Right lobe of liver (tissue), 6 donors: Measurements from ENCODE around the gene DOCK6. TPM values are rescaled to one million over a fixed set of nuclear protein-coding genes. Genes with fewer than 3 reads are reported as not detected.

Experiments
- ATAC-seq, 4 donors: fragments of 200-7000 bp; cut with Tn5 transposase; one replicate each; pipeline ENCODE4 v1.9.1; 2020; ENCODE audit warnings: mild to moderate bottlenecking in 4 of 4, moderate library complexity in 4 of 4
- DNase-seq, 3 donors: peaks; one replicate each; pipeline ENCODE4 v3.0.0-alpha.2; 2020
- H3K27ac ChIP-seq, 3 donors: fragments of 200-600 bp; one replicate each; pipeline ENCODE4 v1.8.0; 2022
- H3K27me3 ChIP-seq, 2 donors: fragments of 200-600 bp; one replicate each; pipeline ENCODE4 v1.8.0; 2022
- H3K36me3 ChIP-seq, 4 donors: fragments of 200-600 bp; sonication (generic) in 1 of 4; one replicate each; pipeline versions ENCODE4 v1.5.1 to v1.8.0; 2017 to 2022; ENCODE audit warnings: control low read depth in 1 of 4
- H3K4me1 ChIP-seq, 4 donors: fragments of 200-600 bp; sonication (generic) in 1 of 4; one replicate each; pipeline versions ENCODE4 v1.5.1 to v1.8.0; 2017 to 2022; ENCODE audit warnings: control low read depth in 1 of 4
- H3K4me3 ChIP-seq, 3 donors: fragments of 200-600 bp; one replicate each; pipeline ENCODE4 v1.8.0; 2022
- H3K9me3 ChIP-seq, 4 donors: fragments of 200-600 bp; sonication (generic) in 1 of 4; one replicate each; pipeline versions ENCODE4 v1.5.1 to v1.8.0; 2017 to 2022; ENCODE audit warnings: control low read depth in 1 of 4
- POLR2A ChIP-seq: fragments of 450-650 bp; IDR thresholded peaks from one replicate; pipeline ENCODE4 v1.6.1; 2017; ENCODE audit warnings: antibody characterized with exemption, mild to moderate bottlenecking
- WGBS: methylation state at CpG from one replicate; pipeline ENCODE4 v1.1.6; 2018; ENCODE audit warnings: low coverage, low lambda C conversion rate; ENCODE audit not compliant: insufficient coverage; ENCODE audit errors: missing lambda C conversion rate; 5-methylcytosine and 5-hydroxymethylcytosine counted together
- intact Hi-C, 2 donors: fragments of 100-400 bp; cut with DNase I; formaldehyde crosslinking; loops; one replicate each; pipeline versions ENCODE4 v1.11.2 to v1.14.1; 2022
- total RNA-seq, 6 experiments: library from RNA; depleted of rRNA in 2 of 6; stranded (reverse); fragments of >200 nt in 2 of 6; fragmentation: NEBNext Ultra II Directional in 3 of 6; extraction: Animal tissue kit (Norgen Biotek cat#: 25700) in 3 of 6; gene quantifications; one replicate each; pipeline versions ENCODE4 v1.1.0 to v1.2.4, GENCODE V29; 2016 to 2023
- TF ChIP-seq, protein P1 (sequence below), 4 donors: fragments of 200-600 bp in 3 of 4; fragments of 450-650 bp in 1 of 4; IDR thresholded peaks; one replicate each; pipeline versions ENCODE4 v1.5.1 to v1.8.0; 2016 to 2022; ENCODE audit warnings: antibody characterized with exemption in 4 of 4, mild to moderate bottlenecking in 2 of 4
- donor health status: DM: no; HTN: yes; CAD: no.
- donor health status: DM: no; HTN: no; CAD: no.
- donor health status: DM: no; HTN: no; CAD: no.
- donor health status: DM: no; HTN: yes; CAD: no.
- donor health status: DM: no; HTN: yes; CAD: no.

Gene DOCK6
- total RNA-seq, 6 experiments from 2014 or later: 19.9 to 45.9 (median 30.4) TPM

DNA sequence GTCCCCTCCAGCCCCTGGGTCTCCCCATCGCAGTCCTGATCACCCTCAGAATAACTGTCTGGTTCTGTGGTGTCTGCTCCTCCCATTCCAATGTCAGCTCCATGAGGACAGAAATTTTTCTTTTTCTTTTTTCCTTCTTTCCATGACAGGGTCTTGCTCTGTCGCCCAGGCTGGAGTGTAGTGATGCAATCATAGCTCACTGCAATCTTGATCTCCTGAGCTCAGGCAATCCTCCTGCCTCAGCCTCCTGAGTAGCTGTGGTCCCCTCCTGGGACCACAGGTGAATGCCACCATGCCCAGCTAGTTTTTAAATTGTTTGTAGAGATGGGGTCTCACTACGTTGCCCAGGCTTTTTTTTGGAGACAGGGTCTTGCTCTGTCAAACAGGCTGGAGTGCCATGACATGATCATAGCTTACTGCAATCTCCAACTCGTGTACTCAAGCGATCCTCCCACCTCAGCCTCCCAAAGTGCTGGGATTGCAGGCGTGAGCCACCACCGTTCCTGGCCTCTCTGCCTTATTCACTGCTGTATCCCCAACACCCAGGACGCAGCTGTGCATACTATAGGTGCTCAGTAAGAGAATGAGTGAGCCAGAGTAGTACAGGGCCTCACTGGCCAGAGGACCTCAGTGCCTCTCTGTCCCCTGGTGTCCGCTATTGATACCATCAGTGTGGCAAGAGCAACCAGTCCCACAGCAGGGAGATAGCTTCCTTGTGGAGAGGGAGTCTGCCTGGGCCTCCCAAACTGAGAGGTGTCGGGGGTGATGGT lies 5.2 kb upstream of the DOCK6 start:
- no peak for DNase-seq
- intact Hi-C loops: no loop called here
- peaks cover 0 to 7% (median 2%) of the 10 kb centered on the region in 4 donors for H3K4me1 ChIP-seq
- H3K4me3 ChIP-seq: no peak overlapping the region
- H3K9me3 ChIP-seq: no peaks in the 10 kb centered on the region
- H3K27ac ChIP-seq: no peak overlapping the region
- 80% methylated on average over 4 of the region's 10 CpGs for WGBS
- ATAC-seq: no peak
- TF ChIP-seq, protein P1, sequence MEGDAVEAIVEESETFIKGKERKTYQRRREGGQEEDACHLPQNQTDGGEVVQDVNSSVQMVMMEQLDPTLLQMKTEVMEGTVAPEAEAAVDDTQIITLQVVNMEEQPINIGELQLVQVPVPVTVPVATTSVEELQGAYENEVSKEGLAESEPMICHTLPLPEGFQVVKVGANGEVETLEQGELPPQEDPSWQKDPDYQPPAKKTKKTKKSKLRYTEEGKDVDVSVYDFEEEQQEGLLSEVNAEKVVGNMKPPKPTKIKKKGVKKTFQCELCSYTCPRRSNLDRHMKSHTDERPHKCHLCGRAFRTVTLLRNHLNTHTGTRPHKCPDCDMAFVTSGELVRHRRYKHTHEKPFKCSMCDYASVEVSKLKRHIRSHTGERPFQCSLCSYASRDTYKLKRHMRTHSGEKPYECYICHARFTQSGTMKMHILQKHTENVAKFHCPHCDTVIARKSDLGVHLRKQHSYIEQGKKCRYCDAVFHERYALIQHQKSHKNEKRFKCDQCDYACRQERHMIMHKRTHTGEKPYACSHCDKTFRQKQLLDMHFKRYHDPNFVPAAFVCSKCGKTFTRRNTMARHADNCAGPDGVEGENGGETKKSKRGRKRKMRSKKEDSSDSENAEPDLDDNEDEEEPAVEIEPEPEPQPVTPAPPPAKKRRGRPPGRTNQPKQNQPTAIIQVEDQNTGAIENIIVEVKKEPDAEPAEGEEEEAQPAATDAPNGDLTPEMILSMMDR (IDR thresholded peaks at IDR 0.05): no peak
- no peak for TF ChIP-seq POLR2A
- H3K27me3 ChIP-seq: no peaks in the 10 kb centered on the region
- no peaks in the 10 kb centered on the region for H3K36me3 ChIP-seq

DNA sequence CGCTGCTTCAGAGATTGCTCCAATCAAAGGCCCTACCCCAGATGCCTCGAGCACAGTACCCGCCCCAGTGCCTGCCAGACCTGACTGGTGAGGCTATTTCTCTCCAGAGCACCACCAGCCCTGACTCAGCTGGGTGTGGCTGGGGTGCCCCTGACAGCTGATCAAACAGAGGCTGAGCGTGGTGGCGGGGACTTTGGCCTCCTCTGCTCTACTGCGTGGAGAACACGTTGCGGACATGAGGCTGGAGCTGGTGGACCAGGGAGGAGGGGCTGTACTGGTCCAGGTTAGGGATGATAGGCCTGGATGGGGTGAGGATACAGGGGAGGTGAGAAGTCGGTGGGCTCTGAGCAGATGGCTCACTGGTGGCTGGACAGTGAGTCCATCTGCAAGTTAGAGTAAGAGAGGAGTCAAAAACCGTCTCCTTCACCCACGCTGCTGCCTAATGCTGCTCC lies 3.5 kb upstream of the DOCK6 start:
- Histone ChIP-seq H3K4me3 (no peak overlapping the region), H3K4me1 (peaks cover 0 to 8% (median 2%) of the 10 kb centered on the region in 4 donors), H3K27ac (peak overlapping the region in 1 of 3 donors; percentile 38), H3K9me3 (no peaks in the 10 kb centered on the region), H3K36me3 (no peaks in the 10 kb centered on the region), H3K27me3 (no peaks in the 10 kb centered on the region)
- TF ChIP-seq POLR2A: peak; percentile 64
- TF ChIP-seq, protein P1 (IDR thresholded peaks at IDR 0.05): no peak
- intact Hi-C loops: no loop called here
- DNase-seq (peak; percentile 65 to 90 (median 70)), ATAC-seq (peak; percentile 54 to 89 (median 84))
- WGBS: 40% methylated on average over 1 of the region's 11 CpGs

DNA sequence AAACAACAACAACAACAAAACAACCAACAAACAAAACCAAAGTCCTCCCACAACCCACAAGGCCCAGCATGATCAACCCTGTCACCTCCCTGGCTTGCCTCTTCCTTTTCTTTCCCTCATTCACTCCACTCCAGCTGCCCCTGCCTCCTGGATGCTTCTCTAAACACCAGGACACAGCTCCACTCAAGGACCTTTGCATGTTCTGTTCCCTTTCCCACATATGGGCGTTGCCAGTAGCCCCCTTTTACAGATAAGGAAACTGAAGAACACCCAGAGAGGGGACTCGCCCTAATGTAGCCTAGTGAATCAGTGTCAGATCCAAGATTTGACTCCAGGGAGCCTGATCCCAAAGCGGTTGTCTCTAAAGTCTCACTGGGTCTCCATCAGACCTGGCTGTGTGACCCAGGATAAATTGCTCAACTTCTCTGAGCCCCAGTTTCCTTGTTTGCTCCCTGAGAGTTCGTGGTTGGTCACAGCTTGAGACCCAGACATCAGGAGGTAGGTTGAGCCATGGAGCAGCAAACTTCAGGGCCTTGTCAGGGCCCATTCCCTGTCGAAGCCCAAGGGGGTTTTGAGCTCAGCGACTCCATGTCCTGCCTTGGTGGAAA lies 3.0 kb upstream of the DOCK6 start:
- Histone ChIP-seq H3K4me1 (peaks cover 0 to 8% (median 2%) of the 10 kb centered on the region in 4 donors), H3K4me3 (no peak overlapping the region), H3K36me3 (no peaks in the 10 kb centered on the region), H3K9me3 (no peaks in the 10 kb centered on the region), H3K27ac (peak overlapping the region in 1 of 3 donors; percentile 38), H3K27me3 (no peaks in the 10 kb centered on the region)
- TF ChIP-seq, protein P1 (IDR thresholded peaks at IDR 0.05): no peak
- intact Hi-C loops: no loop called here
- DNase-seq (no peak), ATAC-seq (no peak)
- WGBS: 75% methylated on average over 2 of the region's 6 CpGs

DNA sequence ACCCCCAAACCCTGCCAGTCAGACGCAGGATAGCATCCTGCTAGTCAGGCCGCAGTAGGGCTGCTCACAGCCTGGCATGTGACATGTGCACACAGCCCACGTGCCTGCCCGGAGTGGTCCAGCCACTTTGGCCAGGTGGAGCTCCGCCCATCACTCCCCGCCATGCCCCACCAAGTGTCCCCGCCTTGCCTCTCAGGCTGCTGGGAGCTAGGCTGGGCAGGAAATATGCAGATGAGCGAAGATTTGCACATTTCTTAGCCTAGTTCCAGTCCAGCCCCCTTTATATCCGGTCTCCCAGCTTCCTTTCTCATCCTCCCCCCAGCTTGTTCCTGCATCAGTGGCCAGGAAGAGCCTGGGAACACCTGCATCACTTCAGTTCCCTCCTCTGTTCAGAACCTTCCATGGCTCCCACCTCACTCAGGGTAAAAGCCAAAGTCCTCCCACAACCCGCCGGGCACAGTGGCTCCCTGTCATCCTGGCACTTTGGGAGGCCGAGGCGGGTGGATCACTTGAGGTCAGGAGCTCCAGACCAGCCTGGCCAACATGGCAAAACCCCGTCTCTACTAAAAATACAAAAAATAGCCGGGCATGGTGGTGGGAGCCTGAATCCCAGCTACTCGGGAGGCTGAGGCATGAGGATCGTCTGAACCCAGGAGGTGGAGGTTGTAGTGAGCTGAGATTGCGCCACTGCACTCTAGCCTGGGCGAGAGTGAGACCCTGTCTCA lies 2.3 kb upstream of the DOCK6 start:
- no peak for TF ChIP-seq POLR2A
- TF ChIP-seq, protein P1 (IDR thresholded peaks at IDR 0.05): no peak
- H3K36me3 ChIP-seq: no peaks in the 10 kb centered on the region
- DNase-seq: peak in 2 of 3 donors; percentile 70 to 72
- H3K27me3 ChIP-seq: no peaks in the 10 kb centered on the region
- H3K4me1 ChIP-seq: peaks cover 0 to 8% (median 2%) of the 10 kb centered on the region in 4 donors
- H3K9me3 ChIP-seq: no peaks in the 10 kb centered on the region
- peak overlapping the region in 1 of 3 donors; percentile 38 for H3K27ac ChIP-seq
- peak; percentile 28 to 53 (median 42) for ATAC-seq
- intact Hi-C loops: no loop called here
- H3K4me3 ChIP-seq: no peak overlapping the region
- WGBS: 65% methylated on average over 7 of the region's 19 CpGs
